ENCODE results near the gene TMED7.
"Not testable (repeated sequence)": the region's sequence is repeated elsewhere in the genome, so short reads cannot be mapped to it uniquely, and the experiment has no call there.

The TMED7 gene

GRCh38 chr5:115625579-115626444, at the start of gene TMED7:
Gene TMED7 (minus strand): TSS chr5:115626036. CDS start chr5:115625792, 244 bp downstream.
- DNase-seq (ENCODE audit: low spot score): peak; percentile 97

- DNase-seq (ENCODE audit: low spot score): not testable (repeated sequence)
These were observed 48.9 kb upstream of the TMED7 start for GRCh38 chr5:115674782-115675181.

- DNase-seq (ENCODE audit: low spot score): no peak
These were observed 47.8 kb upstream of the TMED7 start for GRCh38 chr5:115673596-115673995.

DNA sequence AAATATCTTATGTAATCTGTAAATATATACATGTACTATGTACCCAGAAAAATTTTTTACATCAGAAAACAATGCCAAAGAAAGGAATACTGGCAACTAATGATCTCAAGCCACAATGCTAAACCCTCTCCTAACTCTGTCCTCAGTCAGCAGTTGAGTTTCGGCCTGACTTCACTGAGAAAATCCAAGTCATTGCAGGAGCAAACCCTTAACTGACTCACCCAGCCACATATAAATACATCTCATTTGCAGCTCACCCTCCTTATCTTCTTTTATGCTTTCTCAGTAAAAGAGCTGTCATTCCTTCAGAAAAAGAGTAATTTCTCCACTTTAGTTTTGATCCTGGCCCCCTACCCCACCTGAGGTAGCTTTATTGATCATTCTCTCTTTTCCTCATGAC, 46.1 kb upstream of the TMED7 start:
- DNase-seq (ENCODE audit: low spot score): no peak

DNA sequence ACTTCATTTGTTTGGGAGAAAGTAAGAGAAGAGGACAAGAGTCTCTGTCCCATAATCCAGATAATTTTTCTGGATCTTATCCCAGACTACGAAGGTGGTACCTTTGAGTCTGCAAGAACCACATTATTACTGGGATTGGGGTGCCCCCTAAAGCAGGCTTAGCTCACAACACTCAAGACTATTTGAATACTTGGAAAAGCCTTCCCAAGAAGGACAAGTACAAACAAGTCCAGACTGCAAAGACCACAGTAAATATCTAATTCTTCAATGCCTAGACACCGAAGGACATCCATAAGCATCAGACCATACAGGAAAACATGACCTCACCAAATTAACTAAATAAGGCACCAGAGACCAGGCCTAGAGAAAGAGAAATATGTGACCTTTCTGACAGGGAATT, 40.2 kb upstream of the TMED7 start:
- DNase-seq (ENCODE audit: low spot score): no peak

GRCh38 chr5:115661563-115661962, 35.7 kb upstream of the TMED7 start:
- no peak for DNase-seq (ENCODE audit: low spot score)

GRCh38 chr5:115661101-115661500, 35.3 kb upstream of the TMED7 start:
- no peak for DNase-seq (ENCODE audit: low spot score)

- DNase-seq (ENCODE audit: low spot score): no peak
These were observed 32.0 kb upstream of the TMED7 start for GRCh38 chr5:115657881-115658233.

DNA sequence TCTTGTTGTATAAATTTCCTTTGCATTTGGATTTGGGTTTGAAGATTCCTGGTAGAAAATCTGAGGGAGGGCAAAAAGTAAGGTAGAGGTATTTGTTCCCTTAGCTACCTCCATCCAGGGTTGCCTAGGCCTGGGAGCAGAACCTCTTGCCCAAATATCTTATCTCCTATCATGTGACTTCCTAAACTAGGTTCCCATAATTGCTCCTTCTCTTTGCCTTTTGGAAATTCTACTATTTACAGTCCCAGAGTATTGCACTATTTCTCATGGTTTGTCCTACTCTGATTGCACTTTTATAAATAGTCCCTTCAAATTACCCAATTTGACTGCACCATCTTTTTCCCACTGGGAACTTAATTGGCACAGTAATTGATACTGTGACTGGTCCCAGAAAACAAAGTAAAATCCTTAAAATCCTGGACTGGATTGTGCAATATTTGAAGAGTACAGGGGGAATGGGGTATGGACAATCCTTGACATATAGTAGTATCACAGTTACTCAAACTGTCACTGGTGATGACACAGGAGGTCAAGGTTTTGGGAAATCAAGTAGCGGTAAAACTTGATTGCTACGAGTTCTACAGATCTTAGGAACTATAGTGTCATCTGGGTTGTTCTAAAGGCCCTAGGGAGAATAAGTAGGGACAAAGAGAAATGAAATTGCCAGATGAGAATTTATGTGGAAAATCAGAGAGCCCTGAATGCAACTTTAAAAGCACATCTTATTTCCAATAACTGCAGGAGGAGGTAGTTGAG, 31.5 kb upstream of the TMED7 start:
- DNase-seq (ENCODE audit: low spot score): no peak

DNA sequence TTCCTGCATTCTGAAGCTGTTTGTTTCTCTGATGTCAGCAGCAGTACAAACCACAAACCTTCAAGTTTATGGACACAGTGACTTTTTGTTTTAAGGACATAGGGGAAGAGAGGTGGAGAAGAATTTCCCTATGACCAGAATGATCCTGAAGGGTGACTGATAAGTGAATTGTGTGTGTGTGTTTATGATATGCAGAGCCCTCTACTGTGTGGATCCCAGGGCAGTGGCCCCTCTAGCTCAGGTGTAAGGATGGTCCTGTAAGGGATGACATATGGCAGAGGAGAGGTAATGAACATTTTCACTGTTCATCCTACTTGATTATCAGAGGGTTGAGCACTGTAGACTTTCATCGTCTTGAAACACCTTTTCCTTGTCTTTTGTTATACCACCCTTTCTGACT, 30.6 kb upstream of the TMED7 start:
- DNase-seq (ENCODE audit: low spot score): no peak

- no peak for DNase-seq (ENCODE audit: low spot score)
These were observed 30.2 kb upstream of the TMED7 start for GRCh38 chr5:115655994-115656393.

DNA sequence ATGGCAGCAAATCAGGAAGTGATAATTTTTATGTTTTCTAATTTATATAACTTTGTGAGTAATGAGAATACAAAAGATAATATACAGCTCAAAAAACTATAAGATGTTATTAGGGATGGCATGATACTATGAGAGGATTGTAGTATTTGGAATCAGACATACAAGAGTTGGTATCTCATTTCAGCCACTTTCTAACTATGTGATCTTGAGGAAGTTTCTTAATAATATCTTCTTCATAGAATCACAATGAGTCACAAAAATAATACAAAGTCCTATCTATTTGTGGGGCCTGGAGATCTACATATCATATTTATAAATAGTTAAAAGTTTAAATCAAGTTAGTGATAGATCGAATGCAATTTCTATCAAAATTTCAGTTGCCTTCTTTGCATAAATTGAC, 23.7 kb upstream of the TMED7 start:
- DNase-seq (ENCODE audit: low spot score): no peak

DNA sequence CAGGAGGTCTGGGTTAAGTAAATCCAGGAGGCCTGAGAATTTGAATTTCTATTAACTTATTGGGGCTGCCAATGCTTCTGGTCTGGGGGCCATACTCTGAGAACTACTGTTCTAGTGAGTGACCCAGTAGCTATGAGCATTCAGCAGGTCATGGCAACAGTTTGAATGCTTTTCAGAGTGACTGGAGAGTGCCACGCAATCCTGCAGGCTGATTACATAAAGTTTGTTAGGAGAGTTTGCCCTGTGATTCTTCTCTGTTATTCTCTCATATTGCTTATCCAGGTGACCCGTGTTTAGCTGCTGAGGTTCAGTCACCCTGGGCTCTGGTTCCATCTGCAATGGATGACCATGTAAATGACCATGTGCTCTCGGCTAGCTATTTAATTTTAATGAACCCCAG, 22.2 kb upstream of the TMED7 start:
- DNase-seq (ENCODE audit: low spot score): no peak

GRCh38 chr5:115645386-115645785, 19.6 kb upstream of the TMED7 start:
- not testable (repeated sequence) for DNase-seq (ENCODE audit: low spot score)

GRCh38 chr5:115644046-115644445, 18.2 kb upstream of the TMED7 start:
- no peak for DNase-seq (ENCODE audit: low spot score)

- no peak for DNase-seq (ENCODE audit: low spot score)
These were observed 16.1 kb upstream of the TMED7 start for GRCh38 chr5:115641948-115642347.

GRCh38 chr5:115640274-115640673, 14.4 kb upstream of the TMED7 start:
- no peak for DNase-seq (ENCODE audit: low spot score)

DNA sequence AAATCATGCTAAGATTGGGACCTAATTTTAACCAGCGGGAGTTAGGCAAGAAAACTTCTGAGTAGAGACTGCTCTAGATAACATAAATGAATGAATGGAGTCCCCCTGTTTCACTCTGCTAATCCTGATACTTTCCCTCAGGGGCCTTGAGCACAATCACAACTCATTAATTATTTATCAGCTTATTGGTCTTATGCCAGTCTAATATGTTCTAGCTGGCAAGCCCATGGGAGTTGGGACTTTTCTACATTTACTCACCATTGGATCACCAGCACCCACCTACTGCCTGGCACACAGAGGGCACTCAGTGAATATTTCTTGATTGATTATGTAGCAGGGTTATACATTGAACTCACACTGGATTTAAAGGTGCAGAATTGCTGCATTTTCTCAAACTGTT, 13.5 kb upstream of the TMED7 start:
- DNase-seq (ENCODE audit: low spot score): no peak

DNA sequence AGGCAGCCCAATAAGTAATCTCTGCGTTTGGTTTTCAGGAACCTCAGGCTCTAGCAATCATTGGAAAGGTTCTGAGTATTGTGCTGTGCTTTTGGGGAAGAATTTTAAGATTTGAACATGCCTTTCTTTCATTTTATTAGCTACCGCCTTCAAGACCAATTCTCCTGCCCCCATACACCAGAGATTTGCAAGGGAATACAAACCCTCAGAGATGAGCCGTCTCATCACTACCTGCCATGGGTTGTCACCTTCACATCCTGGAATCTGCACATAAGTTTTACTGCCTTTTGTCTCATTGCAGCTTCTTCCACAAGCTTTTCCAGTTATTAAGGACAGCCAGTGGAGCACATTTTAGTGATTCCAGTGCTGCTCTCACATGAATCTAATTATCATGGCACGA, 11.7 kb upstream of the TMED7 start:
- no peak for DNase-seq (ENCODE audit: low spot score)

DNA sequence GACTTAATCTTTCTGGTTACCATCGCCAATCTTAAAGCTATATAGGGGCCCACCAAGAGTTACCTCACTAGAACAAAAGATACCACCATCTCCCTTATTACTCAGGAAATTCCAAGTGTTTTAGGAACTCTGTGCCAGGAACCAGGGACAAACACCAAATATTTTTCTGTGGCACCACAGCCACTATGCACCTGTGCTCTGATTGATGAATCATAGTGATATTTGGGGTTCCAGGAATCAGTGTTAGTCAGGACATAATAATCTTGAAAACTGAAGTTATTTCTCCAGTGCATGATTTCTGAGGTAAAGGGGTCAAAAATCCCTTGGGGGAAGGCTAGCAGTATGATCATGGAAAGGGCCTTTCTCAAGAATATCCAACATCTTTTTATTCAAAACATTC, 10.2 kb upstream of the TMED7 start:
- no peak for DNase-seq (ENCODE audit: low spot score)

- DNase-seq (ENCODE audit: low spot score): peak; percentile 79
These were observed 8.7 kb upstream of the TMED7 start for GRCh38 chr5:115634343-115635132.

DNA sequence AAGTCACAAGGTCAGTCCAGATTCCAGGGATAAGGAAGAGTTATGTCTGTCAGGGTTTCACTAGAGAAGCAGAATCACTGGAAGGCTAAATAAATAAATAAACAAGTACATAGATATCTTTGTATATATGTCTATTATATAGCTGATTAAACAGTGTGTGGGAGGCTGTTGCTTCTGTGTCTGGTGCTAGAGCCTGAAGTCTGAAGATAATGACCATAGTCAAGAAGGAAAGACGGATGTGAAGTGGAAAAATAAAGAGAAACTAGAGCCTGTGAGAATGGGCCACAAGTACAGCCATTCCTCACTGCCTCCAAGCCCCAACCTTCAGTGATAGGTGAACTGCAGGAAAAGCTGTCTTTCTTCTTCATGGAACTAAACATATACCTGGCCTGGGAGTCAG, 4.1 kb upstream of the TMED7 start:
- no peak for DNase-seq (ENCODE audit: low spot score)

All from hematopoietic multipotent progenitor cell treated with erythropoietin and hydrocortisone succinate and interleukin-3 and kit ligand, for 15 days (in vitro differentiated cells).